Gastrocnemius medialis (tissue), 4 donors: Measurements from ENCODE around the gene PTPRN2.

Experiments
- POLR2A ChIP-seq, 2 donors: fragments of 450-650 bp; IDR thresholded peaks; one replicate each; pipeline ENCODE4 v1.6.1; 2017; ENCODE audit warnings: antibody characterized with exemption in 2 of 2, mild to moderate bottlenecking in 2 of 2, moderate library complexity in 2 of 2
- TF ChIP-seq, protein P1 (sequence below), 5 experiments: fragments of 450-650 bp in 3 of 5; fragments of 200-600 bp in 2 of 5; sonication (generic) in 2 of 5; IDR thresholded peaks in 4 of 5; conservative IDR thresholded peaks in 1 of 5; 1 replicate in 4 of 5; 2 replicates in 1 of 5; pipeline ENCODE4 v1.5.1; 2016 to 2019; ENCODE audit warnings: antibody characterized with exemption in 5 of 5, mild to moderate bottlenecking in 3 of 5, moderate library complexity in 3 of 5

DNA sequence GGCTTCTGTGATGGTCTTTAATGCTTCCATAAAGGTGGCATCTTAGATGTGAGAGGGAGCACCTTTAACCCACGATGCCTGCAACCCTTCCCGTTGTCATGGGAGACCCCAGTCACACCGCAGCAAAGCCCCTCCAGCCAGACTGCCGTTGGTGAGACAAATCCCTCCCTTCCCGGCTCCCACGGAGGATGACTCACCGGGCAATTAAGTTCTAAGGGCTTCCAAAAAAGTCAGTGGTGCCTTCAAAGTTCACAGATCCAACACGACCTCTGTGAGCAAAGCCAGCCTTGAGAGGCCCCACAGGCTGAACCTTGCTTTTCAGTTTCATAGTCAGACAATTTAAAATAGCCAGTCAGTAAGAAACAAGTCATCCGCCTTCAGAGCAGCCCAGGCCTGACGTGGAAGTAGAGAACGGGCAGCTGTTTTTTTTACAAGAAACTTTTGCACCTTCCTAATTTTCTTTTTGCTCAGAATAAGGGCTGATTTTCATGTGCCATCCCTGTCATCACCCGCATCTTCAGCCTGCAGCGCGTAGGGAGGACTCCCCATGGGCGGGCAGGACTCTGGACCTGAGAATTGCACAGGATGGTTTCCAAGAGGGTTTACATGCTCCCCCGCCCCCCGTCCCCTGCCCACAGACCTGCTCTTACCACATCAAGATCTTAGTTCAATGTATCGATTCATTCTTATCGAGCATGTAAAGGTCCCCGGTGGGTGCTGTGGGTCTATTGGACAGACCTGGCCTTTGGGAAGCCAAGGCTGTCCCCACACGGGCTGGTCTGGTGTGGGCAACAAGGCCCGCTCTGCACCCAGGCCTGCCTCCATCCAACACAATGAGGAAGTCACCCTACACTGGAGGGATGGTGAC is 916.9 kb downstream of the PTPRN2 start:
- TF ChIP-seq, protein P1, sequence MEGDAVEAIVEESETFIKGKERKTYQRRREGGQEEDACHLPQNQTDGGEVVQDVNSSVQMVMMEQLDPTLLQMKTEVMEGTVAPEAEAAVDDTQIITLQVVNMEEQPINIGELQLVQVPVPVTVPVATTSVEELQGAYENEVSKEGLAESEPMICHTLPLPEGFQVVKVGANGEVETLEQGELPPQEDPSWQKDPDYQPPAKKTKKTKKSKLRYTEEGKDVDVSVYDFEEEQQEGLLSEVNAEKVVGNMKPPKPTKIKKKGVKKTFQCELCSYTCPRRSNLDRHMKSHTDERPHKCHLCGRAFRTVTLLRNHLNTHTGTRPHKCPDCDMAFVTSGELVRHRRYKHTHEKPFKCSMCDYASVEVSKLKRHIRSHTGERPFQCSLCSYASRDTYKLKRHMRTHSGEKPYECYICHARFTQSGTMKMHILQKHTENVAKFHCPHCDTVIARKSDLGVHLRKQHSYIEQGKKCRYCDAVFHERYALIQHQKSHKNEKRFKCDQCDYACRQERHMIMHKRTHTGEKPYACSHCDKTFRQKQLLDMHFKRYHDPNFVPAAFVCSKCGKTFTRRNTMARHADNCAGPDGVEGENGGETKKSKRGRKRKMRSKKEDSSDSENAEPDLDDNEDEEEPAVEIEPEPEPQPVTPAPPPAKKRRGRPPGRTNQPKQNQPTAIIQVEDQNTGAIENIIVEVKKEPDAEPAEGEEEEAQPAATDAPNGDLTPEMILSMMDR (IDR thresholded peaks at IDR 0.05 in 4 of 5, conservative IDR thresholded peaks at IDR 0.05 in 1 of 5): no peak
- no peak for TF ChIP-seq POLR2A (IDR thresholded peaks at IDR 0.05)
